ENCODE data around the gene SPX. TPM values are rescaled to one million over a fixed set of nuclear protein-coding genes. Genes with fewer than 3 reads are reported as not detected.

Gene SPX
- 1 to 10 TPM in 1 of 4 donors, under 1 TPM in 3; 0.15 to 1.2 (median 0.67) TPM for total RNA-seq

GRCh38 chr12:21526053-21526452, at the start of gene SPX:
Gene SPX, plus strand, starts transcription at chr12:21526296. Its CDS starts 177 bp downstream, at chr12:21526473.
- H3K36me3 ChIP-seq, result no peaks in the 10 kb centered on the region
- H3K9me3 ChIP-seq, result no peaks in the 10 kb centered on the region
- peak within 1 kb of the TSS; percentile 49 to 64 for H3K4me3 ChIP-seq
- WGBS, 2 donors (ENCODE audit: low coverage in 1 of 2), result 82 to 100% methylated on average over 1 of the region's 1 CpG
- H3K27ac ChIP-seq, result peak within 1 kb of the TSS in 2 of 4 donors; percentile 72 to 77
- TF ChIP-seq POLR2A (IDR thresholded peaks at IDR 0.05), result no peak
- TF ChIP-seq EP300 (IDR thresholded peaks at IDR 0.05), result no peak
- no peak for TF ChIP-seq POLR2AphosphoS5 (IDR thresholded peaks at IDR 0.05)
- TF ChIP-seq CTCF (IDR thresholded peaks at IDR 0.05), result no peak
- no peak for ATAC-seq
- H3K4me1 ChIP-seq, result peaks cover 2 to 34% (median 5%) of the 10 kb centered on the region in 3 donors
- H3K27me3 ChIP-seq, result no peaks in the 10 kb centered on the region

- no peak for ATAC-seq
- Histone ChIP-seq H3K9me3 (no peaks in the 10 kb centered on the region), H3K27ac (no peak overlapping the region), H3K27me3 (no peaks in the 10 kb centered on the region), H3K36me3 (peaks cover 6 to 96% of the 10 kb centered on the region in 2 donors), H3K4me1 (no peaks in the 10 kb centered on the region), H3K4me3 (no peak overlapping the region)
- TF ChIP-seq EP300 (IDR thresholded peaks at IDR 0.05), result no peak
- 89 to 93% methylated on average over 3 of the region's 3 CpGs for WGBS, 2 donors (ENCODE audit: low coverage in 1 of 2)
Observed at GRCh38 chr12:21476949-21477348, 49.1 kb upstream of the SPX start.

GRCh38 chr12:21478756-21479455, 47.2 kb upstream of the SPX start:
- H3K36me3 ChIP-seq, result peaks cover 11 to 94% of the 10 kb centered on the region in 2 donors
- ATAC-seq, result no peak
- H3K4me1 ChIP-seq, result no peaks in the 10 kb centered on the region
- 79 to 85% methylated on average over 7 to 10 of the region's 10 CpGs for WGBS, 2 donors (ENCODE audit: low coverage in 1 of 2)
- H3K27me3 ChIP-seq, result no peaks in the 10 kb centered on the region
- no peaks in the 10 kb centered on the region for H3K9me3 ChIP-seq
- no peak overlapping the region for H3K4me3 ChIP-seq
- H3K27ac ChIP-seq, result no peak overlapping the region
- TF ChIP-seq POLR2AphosphoS5 (IDR thresholded peaks at IDR 0.05) (no peak), EP300 (IDR thresholded peaks at IDR 0.05) (no peak), POLR2A (IDR thresholded peaks at IDR 0.05) (no peak), CTCF (IDR thresholded peaks at IDR 0.05) (no peak)

- ATAC-seq, result no peak
- TF ChIP-seq POLR2AphosphoS5 (IDR thresholded peaks at IDR 0.05) (no peak), CTCF (IDR thresholded peaks at IDR 0.05) (no peak), POLR2A (IDR thresholded peaks at IDR 0.05) (no peak), EP300 (IDR thresholded peaks at IDR 0.05) (no peak)
- Histone ChIP-seq H3K27ac (no peak overlapping the region), H3K27me3 (no peaks in the 10 kb centered on the region), H3K9me3 (no peaks in the 10 kb centered on the region), H3K4me1 (no peaks in the 10 kb centered on the region), H3K36me3 (peaks cover 9 to 75% of the 10 kb centered on the region in 2 donors), H3K4me3 (no peak overlapping the region)
- WGBS, 2 donors (ENCODE audit: low coverage in 1 of 2), result 79 to 80% methylated on average over 3 of the region's 3 CpGs
Observed at GRCh38 chr12:21483531-21483930, 42.6 kb upstream of the SPX start.

GRCh38 chr12:21485998-21486397, 40.1 kb upstream of the SPX start:
- Histone ChIP-seq H3K9me3 (no peaks in the 10 kb centered on the region), H3K4me3 (no peak overlapping the region), H3K36me3 (peaks cover 5 to 78% of the 10 kb centered on the region in 2 donors), H3K4me1 (no peaks in the 10 kb centered on the region), H3K27ac (no peak overlapping the region), H3K27me3 (no peaks in the 10 kb centered on the region)
- no peak for ATAC-seq
- TF ChIP-seq POLR2A (IDR thresholded peaks at IDR 0.05) (no peak), POLR2AphosphoS5 (IDR thresholded peaks at IDR 0.05) (no peak), EP300 (IDR thresholded peaks at IDR 0.05) (no peak), CTCF (IDR thresholded peaks at IDR 0.05) (no peak)

All from gastroesophageal sphincter (tissue), 4 donors.